Keratinocyte (primary cell): ENCODE results near the gene URM1.
"Not testable (repeated sequence)": the region's sequence is repeated elsewhere in the genome, so short reads cannot be mapped to it uniquely, and the experiment has no call there.

ENCODE experiments used
- CTCF ChIP-seq, 3 experiments: IDR thresholded peaks in 1 of 3; conservative IDR thresholded peaks in 1 of 3; optimal IDR thresholded peaks in 1 of 3; 2 replicates in 2 of 3; 3 replicates in 1 of 3; pipeline versions ENCODE3 to v1.5.1; 2011; ENCODE audit warnings: low read length in 3 of 3, mild to moderate bottlenecking in 3 of 3, moderate library complexity in 2 of 3, control low read depth in 1 of 3, inconsistent platforms in 1 of 3; ENCODE audit not compliant: insufficient read depth in 2 of 3; ENCODE audit errors: extremely low read depth in 1 of 3
- EZH2 ChIP-seq: IDR thresholded peaks from one replicate; pipeline ENCODE4 v1.6.1; 2012; ENCODE audit warnings: inconsistent platforms, mild to moderate bottlenecking, low read length, moderate library complexity

GRCh38 chr9:128338852-128339614, 32.1 kb upstream of the URM1 start:
- not testable (repeated sequence) for TF ChIP-seq CTCF (optimal IDR thresholded peaks at IDR 0.05 in 1 of 3, IDR thresholded peaks at IDR 0.05 in 1 of 3, conservative IDR thresholded peaks at IDR 0.05 in 1 of 3; ENCODE audit: extremely low read depth in 1 of 3, insufficient read depth in 2 of 3, low read length in 3 of 3); EZH2
